Measurements from ENCODE around the gene DIAPH1. TPM values are rescaled to one million over a fixed set of nuclear protein-coding genes. Genes with fewer than 3 reads are reported as not detected.

Gene DIAPH1
- total RNA-seq, 1 experiment from 2014 or later = 142 TPM

DNA sequence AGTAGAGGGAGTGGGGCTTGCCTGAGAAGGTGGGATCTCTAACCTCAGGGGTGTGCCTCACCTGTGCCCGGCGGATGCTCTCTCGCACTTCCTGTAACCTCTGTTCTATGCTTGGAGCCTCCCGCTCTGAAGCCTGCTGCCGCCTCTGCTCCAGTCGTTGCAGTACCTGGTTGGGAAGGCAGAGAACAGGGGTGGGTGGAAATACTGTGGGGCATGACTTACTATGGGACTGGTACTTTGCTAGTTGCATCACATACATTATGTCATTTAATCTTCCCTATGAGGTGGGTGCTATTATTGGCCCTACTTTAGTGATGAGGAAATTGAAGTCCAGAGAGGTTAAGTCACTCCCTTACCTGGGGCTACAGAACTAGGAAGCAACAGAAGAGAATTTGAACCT lies 27.2 kb upstream of the DIAPH1 start:
- intact Hi-C loops (cut with micrococcal nuclease) = no loop called here
- TF ChIP-seq, protein P1, sequence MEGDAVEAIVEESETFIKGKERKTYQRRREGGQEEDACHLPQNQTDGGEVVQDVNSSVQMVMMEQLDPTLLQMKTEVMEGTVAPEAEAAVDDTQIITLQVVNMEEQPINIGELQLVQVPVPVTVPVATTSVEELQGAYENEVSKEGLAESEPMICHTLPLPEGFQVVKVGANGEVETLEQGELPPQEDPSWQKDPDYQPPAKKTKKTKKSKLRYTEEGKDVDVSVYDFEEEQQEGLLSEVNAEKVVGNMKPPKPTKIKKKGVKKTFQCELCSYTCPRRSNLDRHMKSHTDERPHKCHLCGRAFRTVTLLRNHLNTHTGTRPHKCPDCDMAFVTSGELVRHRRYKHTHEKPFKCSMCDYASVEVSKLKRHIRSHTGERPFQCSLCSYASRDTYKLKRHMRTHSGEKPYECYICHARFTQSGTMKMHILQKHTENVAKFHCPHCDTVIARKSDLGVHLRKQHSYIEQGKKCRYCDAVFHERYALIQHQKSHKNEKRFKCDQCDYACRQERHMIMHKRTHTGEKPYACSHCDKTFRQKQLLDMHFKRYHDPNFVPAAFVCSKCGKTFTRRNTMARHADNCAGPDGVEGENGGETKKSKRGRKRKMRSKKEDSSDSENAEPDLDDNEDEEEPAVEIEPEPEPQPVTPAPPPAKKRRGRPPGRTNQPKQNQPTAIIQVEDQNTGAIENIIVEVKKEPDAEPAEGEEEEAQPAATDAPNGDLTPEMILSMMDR (IDR thresholded peaks at IDR 0.05 in 2 of 3, conservative IDR thresholded peaks at IDR 0.05 in 1 of 3; ENCODE audit: borderline replicate concordance in 1 of 3, insufficient read depth in 1 of 3, low read depth in 2 of 3, low read length in 2 of 3) = no peak
- no peak for TF ChIP-seq EZH2 (IDR thresholded peaks at IDR 0.05)
- no peak for TF ChIP-seq SP1 (IDR thresholded peaks at IDR 0.05; ENCODE audit: low read depth)
- peaks cover 2 to 3% of the 10 kb centered on the region in 2 experiments; a peak in 2 of 4 replicates for H3K36me3 ChIP-seq (ENCODE audit: control insufficient read depth in 1 of 2, insufficient read depth in 2 of 2, low read length in 2 of 2)
- H3K4me1 ChIP-seq (ENCODE audit: control insufficient read depth in 1 of 2, insufficient read depth in 2 of 2, low read length in 2 of 2) = peaks cover 4 to 26% of the 10 kb centered on the region in 2 experiments
- H3K4me2 ChIP-seq (ENCODE audit: low read length) = no peak overlapping the region
- no TSS peak for BruUV-seq (replicated peaks)
- no peak overlapping the region for H3K9ac ChIP-seq (ENCODE audit: low read length)
- ATAC-seq (no peak), DNase-seq (ENCODE audit: low read depth, low spot score) (no peak)
- H3K27ac ChIP-seq (ENCODE audit: low read depth, low read length) = no peak overlapping the region
- no peaks in the 10 kb centered on the region for H3K9me3 ChIP-seq (ENCODE audit: control insufficient read depth in 1 of 2, insufficient read depth in 1 of 2, low read depth in 1 of 2, low read length in 2 of 2)
- H3K79me2 ChIP-seq (ENCODE audit: insufficient read depth, low read length) = no peaks in the 10 kb centered on the region
- no peak overlapping the region for H3K4me3 ChIP-seq (replicated peaks in 1 of 2; ENCODE audit: low read depth in 1 of 2, low read length in 2 of 2)
- no peak overlapping the region for H2AFZ ChIP-seq (ENCODE audit: low read depth, low read length, poor library complexity, severe bottlenecking)
- ChIA-PET RAD21 (ENCODE audit: low non-redundant PET in 1 of 2, low total read pairs in 2 of 2, uncharacterized antibody in 2 of 2, unreplicated experiment in 2 of 2) (no interaction called here), CTCF (no interaction called here), POLR2A (no interaction called here)
- H3K27me3 ChIP-seq (ENCODE audit: insufficient read depth, low read length) = no peaks in the 10 kb centered on the region
- H3K9me2 ChIP-seq (ENCODE audit: insufficient read depth) = no peaks in the 10 kb centered on the region
- no peaks in the 10 kb centered on the region for H4K20me1 ChIP-seq (ENCODE audit: insufficient read depth)

DNA sequence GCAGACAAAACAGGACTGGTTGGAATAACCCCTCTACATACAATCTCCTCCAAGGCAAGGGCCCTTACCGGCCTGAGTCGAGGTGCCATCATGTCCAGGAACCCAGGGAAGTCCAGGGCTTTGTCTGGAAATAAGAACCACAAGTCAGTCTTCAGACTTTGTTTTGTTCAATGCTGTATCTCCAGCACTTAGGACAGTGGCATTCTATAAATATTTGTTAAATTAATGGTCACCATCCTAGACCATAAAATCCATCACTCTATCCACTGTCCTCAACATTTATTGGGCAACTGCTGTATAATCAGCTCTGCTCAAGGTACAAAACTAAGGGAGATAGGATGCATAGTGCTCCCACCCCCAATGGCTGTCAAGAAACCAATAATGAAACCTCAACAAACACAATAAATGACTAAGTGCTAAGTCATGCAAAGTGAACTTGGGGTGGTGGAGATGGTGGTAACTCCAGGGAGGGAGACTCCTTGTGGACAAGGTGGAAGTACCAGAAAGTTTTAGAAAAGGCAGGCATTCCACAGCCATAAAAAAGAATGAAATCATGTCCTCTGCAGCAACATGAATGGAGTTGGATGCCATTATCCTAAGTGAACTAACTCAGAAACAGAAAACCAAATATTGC lies 23.0 kb upstream of the DIAPH1 start:
- POLR2A ChIA-PET = no interaction called here
- H3K4me2 ChIP-seq (ENCODE audit: low read length) = peak overlapping the region; percentile 41
- TF ChIP-seq, protein P1 (IDR thresholded peaks at IDR 0.05 in 2 of 3, conservative IDR thresholded peaks at IDR 0.05 in 1 of 3; ENCODE audit: borderline replicate concordance in 1 of 3, insufficient read depth in 1 of 3, low read depth in 2 of 3, low read length in 2 of 3) = peak in 2 of 3 experiments; percentile 49 to 56; a peak in 3 of 6 replicates
- TF ChIP-seq ZFX (IDR thresholded peaks at IDR 0.05) = no peak
- RAD21 ChIA-PET (ENCODE audit: low non-redundant PET in 1 of 2, low total read pairs in 2 of 2, uncharacterized antibody in 2 of 2, unreplicated experiment in 2 of 2) = no interaction called here
- peak; percentile 54 for ATAC-seq
- intact Hi-C loops (cut with micrococcal nuclease) = loop anchor here (1.0 kb wide), 1 partner anchor 49 kb away; no protein-coding TSS in a partner anchor
- no peak overlapping the region for H3K9ac ChIP-seq (ENCODE audit: low read length)
- peaks cover 4 to 30% of the 10 kb centered on the region in 2 experiments for H3K4me1 ChIP-seq (ENCODE audit: control insufficient read depth in 1 of 2, insufficient read depth in 2 of 2, low read length in 2 of 2)
- CTCF ChIA-PET = interaction anchor here (1.1 to 1.5 kb wide), 3 partner anchors 9 to 50 kb away, joined by 3 to 6 read pairs (median 3); partner anchors contain the start of gene FCHSD1
- no peak overlapping the region for H3K4me3 ChIP-seq (replicated peaks in 1 of 2; ENCODE audit: low read depth in 1 of 2, low read length in 2 of 2)
- no peaks in the 10 kb centered on the region for H3K27me3 ChIP-seq (ENCODE audit: insufficient read depth, low read length)
- no peak overlapping the region for H2AFZ ChIP-seq (ENCODE audit: low read depth, low read length, poor library complexity, severe bottlenecking)
- H3K27ac ChIP-seq (ENCODE audit: low read depth, low read length) = peak overlapping the region; percentile 21; the same call in 1 of the 2 replicates
- H3K79me2 ChIP-seq (ENCODE audit: insufficient read depth, low read length) = no peaks in the 10 kb centered on the region
- no peaks in the 10 kb centered on the region for H3K9me2 ChIP-seq (ENCODE audit: insufficient read depth)
- no peak for DNase-seq (ENCODE audit: low read depth, low spot score)
- H4K20me1 ChIP-seq (ENCODE audit: insufficient read depth) = no peaks in the 10 kb centered on the region
- no peaks in the 10 kb centered on the region for H3K9me3 ChIP-seq (ENCODE audit: control insufficient read depth in 1 of 2, insufficient read depth in 1 of 2, low read depth in 1 of 2, low read length in 2 of 2)
- H3K36me3 ChIP-seq (ENCODE audit: control insufficient read depth in 1 of 2, insufficient read depth in 2 of 2, low read length in 2 of 2) = peaks cover 0 to 4% of the 10 kb centered on the region in 2 experiments; a peak in 2 of 4 replicates
- BruUV-seq (replicated peaks) = no TSS peak

Data from HCT116 (cell line).